Neuron (in vitro differentiated cells): ENCODE data around the gene TXNDC11.

ENCODE experiments used
- H2AFZ ChIP-seq: one replicate; pipeline ENCODE4 v1.6.1; 2013; ENCODE audit warnings: low read depth, mild to moderate bottlenecking, inconsistent platforms, low read length, moderate library complexity
- H3K27me3 ChIP-seq: one replicate; pipeline ENCODE4 v1.6.1; 2013; ENCODE audit warnings: low read length; ENCODE audit not compliant: insufficient read depth
- H3K36me3 ChIP-seq: one replicate; pipeline ENCODE4 v1.6.1; 2013; ENCODE audit warnings: low read length; ENCODE audit not compliant: insufficient read depth
- H3K4me1 ChIP-seq: one replicate; pipeline ENCODE4 v1.6.1; 2013; ENCODE audit warnings: low read length; ENCODE audit not compliant: insufficient read depth
- H3K4me3 ChIP-seq: 2 replicates; pipeline ENCODE4 v1.5.1; 2013; ENCODE audit warnings: mild to moderate bottlenecking, low read length, moderate library complexity
- H3K9me3 ChIP-seq: one replicate; pipeline ENCODE4 v1.6.1; 2013; ENCODE audit warnings: low read length

TXNDC11 gene

GRCh38 chr16:11762431-11762830 lies 19.8 kb upstream of the TXNDC11 start:
- no peak overlapping the region for H2AFZ ChIP-seq
- H3K27me3 ChIP-seq = no peaks in the 10 kb centered on the region
- no peak overlapping the region for H3K4me3 ChIP-seq
- H3K4me1 ChIP-seq = no peaks in the 10 kb centered on the region
- no peaks in the 10 kb centered on the region for H3K9me3 ChIP-seq
- peaks cover 81% of the 10 kb centered on the region for H3K36me3 ChIP-seq

GRCh38 chr16:11759997-11760396 lies 17.3 kb upstream of the TXNDC11 start:
- Histone ChIP-seq H3K27me3 (no peaks in the 10 kb centered on the region), H3K9me3 (no peaks in the 10 kb centered on the region), H3K4me3 (no peak overlapping the region), H3K36me3 (peaks cover 82% of the 10 kb centered on the region), H3K4me1 (no peaks in the 10 kb centered on the region), H2AFZ (no peak overlapping the region)

GRCh38 chr16:11759163-11759834 lies 16.6 kb upstream of the TXNDC11 start:
- no peak overlapping the region for H3K4me3 ChIP-seq
- peaks cover 81% of the 10 kb centered on the region for H3K36me3 ChIP-seq
- no peaks in the 10 kb centered on the region for H3K27me3 ChIP-seq
- no peaks in the 10 kb centered on the region for H3K9me3 ChIP-seq
- no peaks in the 10 kb centered on the region for H3K4me1 ChIP-seq
- H2AFZ ChIP-seq = no peak overlapping the region

- Histone ChIP-seq H3K4me1 (no peaks in the 10 kb centered on the region), H3K9me3 (no peaks in the 10 kb centered on the region), H3K27me3 (no peaks in the 10 kb centered on the region), H3K4me3 (no peak overlapping the region), H2AFZ (no peak overlapping the region), H3K36me3 (peaks cover 86% of the 10 kb centered on the region)
Observed at GRCh38 chr16:11757671-11758545, 15.3 kb upstream of the TXNDC11 start.

- Histone ChIP-seq H3K4me1 (no peaks in the 10 kb centered on the region), H3K4me3 (no peak overlapping the region), H3K27me3 (no peaks in the 10 kb centered on the region), H2AFZ (no peak overlapping the region), H3K36me3 (peaks cover 82% of the 10 kb centered on the region), H3K9me3 (no peaks in the 10 kb centered on the region)
Observed at GRCh38 chr16:11756248-11756647, 13.6 kb upstream of the TXNDC11 start.

GRCh38 chr16:11755022-11755760 lies 12.5 kb upstream of the TXNDC11 start:
- Histone ChIP-seq H3K4me1 (no peaks in the 10 kb centered on the region), H3K9me3 (no peaks in the 10 kb centered on the region), H3K4me3 (no peak overlapping the region), H3K36me3 (peaks cover 80% of the 10 kb centered on the region), H2AFZ (no peak overlapping the region), H3K27me3 (no peaks in the 10 kb centered on the region)

- H2AFZ ChIP-seq = no peak overlapping the region
- peaks cover 67% of the 10 kb centered on the region for H3K36me3 ChIP-seq
- H3K27me3 ChIP-seq = no peaks in the 10 kb centered on the region
- H3K9me3 ChIP-seq = no peaks in the 10 kb centered on the region
- no peak overlapping the region for H3K4me3 ChIP-seq
- H3K4me1 ChIP-seq = no peaks in the 10 kb centered on the region
Observed at GRCh38 chr16:11752856-11753255, 10.2 kb upstream of the TXNDC11 start.

GRCh38 chr16:11750056-11750455 lies 7.4 kb upstream of the TXNDC11 start:
- no peaks in the 10 kb centered on the region for H3K27me3 ChIP-seq
- no peaks in the 10 kb centered on the region for H3K9me3 ChIP-seq
- no peak overlapping the region for H3K4me3 ChIP-seq
- peaks cover 44% of the 10 kb centered on the region for H3K36me3 ChIP-seq
- no peaks in the 10 kb centered on the region for H3K4me1 ChIP-seq
- H2AFZ ChIP-seq = no peak overlapping the region

DNA sequence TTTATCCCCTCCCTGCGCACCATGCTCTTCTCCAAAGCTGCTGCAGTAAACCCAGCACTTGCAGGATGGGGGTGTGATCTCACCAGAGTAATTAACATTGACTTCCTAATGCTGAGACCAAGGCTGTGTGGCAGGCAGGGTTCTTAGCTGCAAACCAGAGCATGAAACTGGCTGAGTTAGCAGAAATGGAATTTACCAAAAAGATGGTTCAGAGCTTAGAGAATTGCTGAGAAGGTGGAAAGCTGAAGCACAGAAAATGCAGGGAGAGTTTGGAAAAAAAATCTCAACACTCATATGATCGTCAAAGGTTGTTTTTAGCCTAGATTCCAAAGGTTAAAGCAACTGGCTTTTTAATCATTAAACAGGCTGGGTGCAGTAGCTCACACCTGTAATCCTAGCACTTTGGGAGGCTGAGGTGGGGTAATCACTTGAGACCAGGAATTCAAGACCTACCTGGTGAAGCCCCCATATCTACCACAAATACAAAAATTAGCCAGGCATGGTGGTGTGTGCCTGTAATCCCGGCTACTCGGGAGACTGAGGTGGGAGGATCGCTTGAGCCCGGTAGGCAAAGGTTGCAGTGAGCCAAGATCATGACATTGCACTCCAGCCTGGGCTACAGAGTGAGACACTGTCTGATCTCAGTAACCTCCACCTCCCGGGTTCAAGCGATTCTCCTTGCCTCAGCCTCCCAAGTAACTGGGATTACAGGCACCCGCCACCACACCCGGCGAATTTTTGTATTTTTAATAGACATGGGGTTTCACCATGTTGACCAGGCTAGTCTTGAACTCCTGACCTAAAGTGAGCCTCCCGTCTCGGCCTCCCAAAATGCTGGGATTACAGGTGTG lies 6.0 kb upstream of the TXNDC11 start:
- peaks cover 34% of the 10 kb centered on the region for H3K36me3 ChIP-seq
- no peak overlapping the region for H3K4me3 ChIP-seq
- H3K4me1 ChIP-seq = no peaks in the 10 kb centered on the region
- H3K27me3 ChIP-seq = no peaks in the 10 kb centered on the region
- H3K9me3 ChIP-seq = no peaks in the 10 kb centered on the region
- no peak overlapping the region for H2AFZ ChIP-seq

DNA sequence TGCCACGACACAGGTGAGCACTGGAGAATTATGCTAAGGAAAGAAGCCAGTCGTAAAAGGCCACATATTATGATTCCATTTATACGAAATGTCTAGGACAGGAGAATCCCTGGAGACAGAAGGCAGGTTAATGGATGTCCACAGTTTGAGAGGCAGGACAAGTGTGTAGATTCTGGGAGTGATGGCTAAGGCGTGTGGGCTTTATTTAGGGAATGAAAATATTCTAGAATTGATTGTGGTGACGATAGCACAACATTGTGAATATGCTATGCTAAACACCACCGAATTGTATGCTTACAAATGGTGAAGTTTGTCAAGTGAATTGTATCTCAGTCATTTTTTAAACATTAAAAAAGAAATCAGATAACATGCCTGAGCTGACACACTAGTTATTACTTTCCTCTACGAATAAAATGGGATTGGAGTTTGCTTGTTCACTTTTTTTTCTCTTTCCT lies 5.3 kb upstream of the TXNDC11 start:
- Histone ChIP-seq H3K4me3 (no peak overlapping the region), H3K9me3 (no peaks in the 10 kb centered on the region), H3K4me1 (no peaks in the 10 kb centered on the region), H2AFZ (no peak overlapping the region), H3K27me3 (no peaks in the 10 kb centered on the region), H3K36me3 (peaks cover 28% of the 10 kb centered on the region)

DNA sequence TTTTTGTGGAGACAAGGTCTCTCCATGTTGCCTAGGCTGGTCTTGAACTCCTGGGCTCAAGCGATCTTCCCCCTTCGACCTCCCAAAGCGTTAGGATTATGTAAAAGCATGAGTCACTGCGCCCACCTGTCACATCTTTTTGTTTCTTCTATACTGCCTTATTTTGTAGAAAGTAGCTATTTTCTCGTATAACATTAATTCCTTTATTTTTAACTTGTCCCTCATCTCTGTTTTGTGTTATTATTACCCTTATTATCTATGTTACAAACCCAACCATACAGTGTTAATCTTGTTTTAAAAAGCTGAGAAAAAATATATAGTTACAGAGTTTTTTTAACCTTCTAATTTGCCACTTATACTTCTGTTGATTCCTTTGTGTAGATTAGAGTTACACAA lies 1.4 kb upstream of the TXNDC11 start:
- H3K4me1 ChIP-seq = peaks cover 13% of the 10 kb centered on the region
- no peak overlapping the region for H3K4me3 ChIP-seq
- H3K27me3 ChIP-seq = no peaks in the 10 kb centered on the region
- peaks cover 1% of the 10 kb centered on the region for H3K9me3 ChIP-seq
- peaks cover 3% of the 10 kb centered on the region for H3K36me3 ChIP-seq
- no peak overlapping the region for H2AFZ ChIP-seq

- peak overlapping the region; percentile 75 for H3K4me3 ChIP-seq
- peaks cover 4% of the 10 kb centered on the region for H3K36me3 ChIP-seq
- no peaks in the 10 kb centered on the region for H3K27me3 ChIP-seq
- peaks cover 1% of the 10 kb centered on the region for H3K9me3 ChIP-seq
- H3K4me1 ChIP-seq = peaks cover 13% of the 10 kb centered on the region
- H2AFZ ChIP-seq = peak overlapping the region; percentile 62
Observed at GRCh38 chr16:11743308-11744074, 834 bp upstream of the TXNDC11 start.
